H1 (cell line): ENCODE results near the gene CD44. TPM values are rescaled to one million over a fixed set of nuclear protein-coding genes. Genes with fewer than 3 reads are reported as not detected.

Experiments used
- CTCF ChIA-PET: fragments of 300-600 bp; sonication (Branson Sonifier 250); formaldehyde crosslinking; loops from one replicate; lab custom pipeline; 2021; ENCODE audit not compliant: partially characterized antibody; lab: Charles Lee
- POLR2A ChIA-PET: fragments of 300-600 bp; sonication (Branson Sonifier 250); formaldehyde crosslinking; loops from one replicate; lab custom pipeline; 2021; ENCODE audit warnings: inconsistent platforms; ENCODE audit not compliant: partially characterized antibody; lab: Charles Lee
- DNase-seq, 2 experiments: peaks; one replicate each; pipeline versions ENCODE4 v3.0.0 to v3.0.0-alpha.2; 2010 to 2022; ENCODE audit warnings: low spot score in 2 of 2, low read depth in 1 of 2, mixed read lengths in 1 of 2
- FAIRE-seq: peaks from 2 replicates; lab custom pipeline; 2011; peaks lifted over from hg19 to GRCh38; lab: Jason Lieb, UNC
- H2AFZ ChIP-seq: 2 replicates; pipeline ENCODE4 v1.8.1; 2012; ENCODE audit warnings: low read length, inconsistent platforms
- H2AK5ac ChIP-seq: 2 replicates; pipeline ENCODE4 v1.6.1; 2013; ENCODE audit warnings: low read depth, low read length
- H2BK120ac ChIP-seq: replicated peaks from 2 replicates; pipeline ENCODE3; 2013; ENCODE audit warnings: low read depth, low read length, inconsistent platforms
- H2BK12ac ChIP-seq: 2 replicates; pipeline ENCODE4 v1.6.1; 2013; ENCODE audit warnings: low read depth, low read length
- H2BK15ac ChIP-seq: 2 replicates; pipeline ENCODE4 v1.6.1; 2013; ENCODE audit warnings: low read length
- H2BK20ac ChIP-seq: 2 replicates; pipeline ENCODE4 v1.6.1; 2013; ENCODE audit warnings: low read length
- H2BK5ac ChIP-seq: 2 replicates; pipeline ENCODE4 v1.6.1; 2013; ENCODE audit warnings: low read depth, low read length
- H3K14ac ChIP-seq: 2 replicates; pipeline ENCODE4 v1.6.1; 2013; ENCODE audit warnings: inconsistent platforms; ENCODE audit not compliant: insufficient read length
- H3K18ac ChIP-seq: 2 replicates; pipeline ENCODE4 v1.6.1; 2013; ENCODE audit warnings: low read length; ENCODE audit errors: extremely low read depth
- H3K23ac ChIP-seq: 2 replicates; pipeline ENCODE4 v1.6.1; 2013; ENCODE audit warnings: inconsistent platforms; ENCODE audit not compliant: insufficient read length
- H3K23me2 ChIP-seq: 2 replicates; pipeline ENCODE4 v1.6.1; 2013; ENCODE audit warnings: low read depth, low read length
- H3K27ac ChIP-seq: 2 replicates; pipeline ENCODE4 v1.6.1; 2011; ENCODE audit warnings: low read depth, low read length, inconsistent platforms
- H3K27me3 ChIP-seq, 4 experiments: replicated peaks in 1 of 4; 1 replicate in 1 of 4; 2 replicates in 3 of 4; pipeline versions ENCODE4 v1.6.1 to v1.8.1; 2011 to 2013; ENCODE audit warnings: low read length in 3 of 4, mild to moderate bottlenecking in 3 of 4, inconsistent platforms in 2 of 4, mixed read lengths in 2 of 4, moderate library complexity in 1 of 4; ENCODE audit not compliant: control insufficient read depth in 3 of 4, insufficient read depth in 3 of 4; ENCODE audit errors: extremely low read depth in 1 of 4
- H3K36me3 ChIP-seq, 4 experiments: 2 replicates each; pipeline versions ENCODE4 v1.6.1 to v1.8.1; 2011 to 2013; ENCODE audit warnings: mild to moderate bottlenecking in 4 of 4, low read length in 3 of 4, moderate library complexity in 2 of 4, control low read depth in 1 of 4, inconsistent platforms in 1 of 4; ENCODE audit not compliant: insufficient read depth in 4 of 4, control insufficient read depth in 2 of 4
- H3K4ac ChIP-seq: replicated peaks from 2 replicates; pipeline ENCODE3; 2013; ENCODE audit warnings: low read length, low read depth, mixed read lengths, inconsistent platforms; ENCODE audit not compliant: insufficient read length
- H3K4me1 ChIP-seq, 4 experiments: replicated peaks in 1 of 4; 1 replicate in 1 of 4; 2 replicates in 3 of 4; pipeline versions ENCODE4 v1.6.1 to v1.8.1; 2011 to 2013; ENCODE audit warnings: low read length in 3 of 4, inconsistent platforms in 2 of 4, mixed read lengths in 1 of 4; ENCODE audit not compliant: insufficient read depth in 4 of 4, control insufficient read depth in 3 of 4
- H3K4me2 ChIP-seq, 2 experiments: 2 replicates each; pipeline versions ENCODE4 v1.6.1 to v1.8.1; 2011 to 2013; ENCODE audit warnings: low read depth in 2 of 2, low read length in 2 of 2, control low read depth in 1 of 2, inconsistent platforms in 1 of 2, mild to moderate bottlenecking in 1 of 2; ENCODE audit not compliant: insufficient read depth in 1 of 2
- H3K4me3 ChIP-seq, 4 experiments: fragments of 200-600, 300-600 bp in 1 of 4; sonication (generic), shearing (Covaris generic), sonication (Bioruptor Twin) in 1 of 4; 2 replicates each; pipeline versions ENCODE4 v1.5.1 to v1.8.1; 2011 to 2016; ENCODE audit warnings: low read length in 4 of 4, low read depth in 3 of 4, control low read depth in 2 of 4, inconsistent platforms in 2 of 4, mild to moderate bottlenecking in 2 of 4, mixed read lengths in 1 of 4, moderate library complexity in 1 of 4; ENCODE audit not compliant: insufficient read depth in 2 of 4; ENCODE audit errors: extremely low read depth in 1 of 4
- H3K56ac ChIP-seq: replicated peaks from 2 replicates; pipeline ENCODE3; 2013; ENCODE audit warnings: low read depth, mild to moderate bottlenecking, mixed read lengths, low read length, inconsistent platforms; ENCODE audit not compliant: insufficient read length
- H3K79me1 ChIP-seq: 2 replicates; pipeline ENCODE4 v1.6.1; 2013; ENCODE audit warnings: low read depth, low read length, control low read depth
- H3K79me2 ChIP-seq, 2 experiments: 2 replicates each; pipeline versions ENCODE4 v1.6.1 to v1.8.1; 2012 to 2013; ENCODE audit warnings: low read length in 2 of 2, mild to moderate bottlenecking in 2 of 2, inconsistent platforms in 1 of 2; ENCODE audit not compliant: insufficient read depth in 2 of 2, control insufficient read depth in 1 of 2
- H3K9ac ChIP-seq, 4 experiments: replicated peaks in 1 of 4; 1 replicate in 1 of 4; 2 replicates in 3 of 4; pipeline versions ENCODE4 v1.6.1 to v1.8.1; 2011 to 2013; ENCODE audit warnings: low read depth in 3 of 4, low read length in 3 of 4, control low read depth in 2 of 4, mild to moderate bottlenecking in 2 of 4, moderate library complexity in 2 of 4, inconsistent platforms in 1 of 4; ENCODE audit errors: extremely low read depth in 1 of 4
- H3K9me3 ChIP-seq, 2 experiments: 2 replicates each; pipeline versions ENCODE4 v1.6.1 to v1.8.1; 2012 to 2013; ENCODE audit warnings: mild to moderate bottlenecking in 2 of 2, moderate library complexity in 2 of 2, control low read depth in 1 of 2, inconsistent platforms in 1 of 2, low read depth in 1 of 2, low read length in 1 of 2, mixed read lengths in 1 of 2; ENCODE audit not compliant: insufficient read depth in 2 of 2
- H4K20me1 ChIP-seq, 2 experiments: replicated peaks in 1 of 2; 2 replicates each; pipeline versions ENCODE3 to v1.8.1; 2011 to 2013; ENCODE audit warnings: inconsistent platforms in 2 of 2, low read length in 2 of 2, mild to moderate bottlenecking in 1 of 2; ENCODE audit not compliant: insufficient read depth in 2 of 2, control insufficient read depth in 1 of 2
- H4K5ac ChIP-seq: 2 replicates; pipeline ENCODE4 v1.6.1; 2013; ENCODE audit warnings: low read length, low read depth, mixed read lengths, inconsistent platforms; ENCODE audit not compliant: insufficient read length
- H4K8ac ChIP-seq: 2 replicates; pipeline ENCODE4 v1.8.0; 2013; ENCODE audit warnings: mild to moderate bottlenecking, moderate library complexity, low read length, inconsistent platforms; ENCODE audit not compliant: insufficient read depth; ENCODE audit errors: extremely low read depth
- H4K91ac ChIP-seq: replicated peaks from 2 replicates; pipeline ENCODE3; 2013; ENCODE audit warnings: low read length, mixed read lengths, inconsistent platforms; ENCODE audit not compliant: insufficient read length
- JUND ChIP-seq: IDR thresholded peaks from 2 replicates; pipeline ENCODE4 v1.6.1; 2011; ENCODE audit warnings: mild to moderate bottlenecking, improper control_type of control experiment, low read length
- POLR2A ChIP-seq, 2 experiments: IDR thresholded peaks; 1 replicate in 1 of 2; 2 replicates in 1 of 2; pipeline ENCODE4 v1.6.1; 2011; ENCODE audit warnings: low read depth in 2 of 2, low read length in 2 of 2, mild to moderate bottlenecking in 2 of 2; ENCODE audit errors: control extremely low read depth in 1 of 2
- SUZ12 ChIP-seq: fragments of 200-600 bp; sonication (generic); IDR thresholded peaks from 2 replicates; pipeline ENCODE4 v1.6.1; 2012; ENCODE audit warnings: mild to moderate bottlenecking, inconsistent platforms, low read length, moderate library complexity, mixed read lengths
- TCF12 ChIP-seq: IDR thresholded peaks from 2 replicates; pipeline ENCODE4 v1.6.1; 2011; ENCODE audit warnings: low read depth, mild to moderate bottlenecking, low read length
- WGBS, 2 experiments: shearing (Covaris generic) in 1 of 2; methylation state at CpG; one replicate each; pipeline versions ENCODE4 v1.1.6 to v1.1.7; 2013 to 2015; ENCODE audit warnings: low lambda C conversion rate in 2 of 2, mixed read lengths in 2 of 2, inconsistent platforms in 1 of 2, low coverage in 1 of 2, missing lambda C conversion rate in 1 of 2; ENCODE audit not compliant: insufficient replicate concordance in 2 of 2, insufficient coverage in 1 of 2, insufficient read length in 1 of 2; ENCODE audit errors: extremely low coverage in 1 of 2, missing lambda C conversion rate in 1 of 2; 5-methylcytosine and 5-hydroxymethylcytosine counted together
- polyA plus RNA-seq, 7 experiments: library from polyadenylated mRNA; depleted of rRNA in 3 of 7; stranded (reverse) in 5 of 7; unstranded in 2 of 7; fragments of >200 nt in 5 of 7; fragments of 200-250 nt in 2 of 7; gene quantifications; 1 replicate in 5 of 7; 2 replicates in 1 of 7; 4 replicates in 1 of 7; pipeline versions ENCODE4 v1.2.1 to v1.2.3, GENCODE V29; 2011 to 2013; ENCODE audit warnings: missing spikeins in 2 of 7, mixed read lengths in 2 of 7
- total RNA-seq: library from RNA; stranded (reverse); fragmentation: NEBNext Ultra II Directional; extraction: Animal tissue kit (Norgen Biotek cat#: 25700); gene quantifications from 2 replicates; pipeline ENCODE4 v1.2.1, GENCODE V29; 2021

CD44 gene
- total and polyA plus RNA-seq, 2 of the 8 experiments (the other 6 are each of a cell fraction or from before 2014, with no cell fraction given), result 11.8 to 13.7 TPM

DNA sequence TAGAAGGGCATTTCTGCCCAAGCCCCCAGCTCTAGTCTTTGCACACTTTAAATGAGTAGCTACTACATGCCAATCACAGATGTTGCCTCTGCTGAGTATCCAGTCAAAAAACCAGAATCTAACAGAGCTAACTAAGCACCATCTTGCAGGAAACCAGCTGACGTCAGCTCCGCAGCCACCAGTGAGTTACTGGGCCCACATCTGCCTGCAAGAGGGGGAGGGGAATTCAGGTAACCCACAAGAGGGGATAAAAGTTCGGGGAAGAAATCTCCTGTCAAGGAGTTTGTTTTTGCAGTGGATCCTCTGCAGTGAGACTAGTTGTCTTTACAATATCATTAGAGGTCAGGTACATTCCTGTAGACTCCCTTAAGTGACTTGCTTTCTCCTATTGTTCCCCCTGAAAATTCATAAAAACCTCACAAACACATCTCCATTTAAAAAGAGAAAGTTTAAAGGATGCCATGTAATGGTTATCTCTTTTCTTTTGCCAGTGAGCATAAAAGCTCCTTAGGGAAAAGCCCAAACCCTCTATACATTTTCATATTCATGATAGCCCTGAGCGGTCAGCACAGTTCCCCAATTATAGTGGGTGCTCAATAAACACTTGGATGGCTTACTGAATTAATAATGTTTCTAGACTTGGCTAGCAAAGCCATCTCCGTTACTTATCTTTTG is 9.3 kb downstream of the CD44 start:
- Histone ChIP-seq H2BK20ac (no peak overlapping the region), H3K79me2 (no peaks in the 10 kb centered on the region), H4K8ac (no peak overlapping the region), H4K5ac (no peak overlapping the region), H3K56ac (no peak overlapping the region), H2BK120ac (no peak overlapping the region), H2BK15ac (no peak overlapping the region), H3K4me1 (peaks cover 0 to 10% (median 6%) of the 10 kb centered on the region in 4 experiments; a peak in 6 of 7 replicates), H3K36me3 (no peaks in the 10 kb centered on the region), H3K23ac (no peak overlapping the region), H3K4me3 (no peak overlapping the region), H3K18ac (no peak overlapping the region), H2BK12ac (no peak overlapping the region), H3K79me1 (no peaks in the 10 kb centered on the region), H2AK5ac (no peak overlapping the region), H3K27me3 (no peaks in the 10 kb centered on the region), H3K27ac (no peak overlapping the region), H2AFZ (no peak overlapping the region), H3K4me2 (no peak overlapping the region), H4K91ac (no peak overlapping the region), H3K9me3 (no peaks in the 10 kb centered on the region), H3K4ac (no peak overlapping the region), H3K9ac (no peak overlapping the region), H2BK5ac (no peak overlapping the region), H4K20me1 (no peaks in the 10 kb centered on the region), H3K14ac (no peak overlapping the region), H3K23me2 (no peaks in the 10 kb centered on the region)
- ChIA-PET CTCF (interaction anchor here (0.9 kb wide), 1 partner anchor 103 kb away, joined by 4 read pairs; no protein-coding TSS in a partner anchor), POLR2A (interaction anchor here (0.7 kb wide), 1 partner anchor 16 kb away, joined by 3 read pairs; no protein-coding TSS in a partner anchor)
- TF ChIP-seq POLR2A (IDR thresholded peaks at IDR 0.05; ENCODE audit: control extremely low read depth in 1 of 2, low read depth in 2 of 2, low read length in 2 of 2), result no peak
- no peak for TF ChIP-seq JUND
- no peak for TF ChIP-seq SUZ12
- TF ChIP-seq TCF12, result no peak
- 89% methylated on average over 5 of the region's 5 CpGs; no CpG with 5 or more reads in 1 of the 2 experiments for WGBS, 2 experiments
- DNase-seq (no peak), FAIRE-seq (no peak)
